GM23338 (cell line): ENCODE measurements around the gene PDP2. TPM values are rescaled to one million over a fixed set of nuclear protein-coding genes. Genes with fewer than 3 reads are reported as not detected.

Experiments used
- ATAC-seq: fragments of 200-7000 bp; cut with Tn5 transposase; 3 replicates; pipeline ENCODE4 v1.9.1; 2020
- DNase-seq: peaks from one replicate; pipeline ENCODE4 v3.0.0-alpha.2; 2015; ENCODE audit warnings: low spot score
- H2AFZ ChIP-seq: fragments of 200-600 bp; sonication (generic); 2 replicates; pipeline ENCODE4 v1.8.0; 2016; ENCODE audit warnings: antibody characterized with exemption, mild to moderate bottlenecking, moderate library complexity
- H3F3A ChIP-seq: fragments of 200-600 bp; sonication (generic); replicated peaks from 2 replicates; pipeline ENCODE4 v1.8.0; 2017; ENCODE audit warnings: antibody characterized with exemption, mixed run types, low read depth
- H3K27ac ChIP-seq: fragments of 200-600 bp; sonication (generic); 2 replicates; pipeline ENCODE4 v1.6.1; 2016; ENCODE audit warnings: low read depth
- H3K27me3 ChIP-seq: fragments of 200-600 bp; sonication (generic); 2 replicates; pipeline ENCODE4 v1.8.0; 2016; ENCODE audit warnings: mild to moderate bottlenecking, mixed run types, moderate library complexity; ENCODE audit not compliant: insufficient read depth
- H3K36me3 ChIP-seq: fragments of 200-600 bp; sonication (generic); 2 replicates; pipeline ENCODE4 v1.8.0; 2016; ENCODE audit warnings: mild to moderate bottlenecking; ENCODE audit not compliant: insufficient read depth
- H3K4me1 ChIP-seq: fragments of 200-600 bp; sonication (generic); 2 replicates; pipeline ENCODE4 v1.8.0; 2016; ENCODE audit warnings: mild to moderate bottlenecking, moderate library complexity; ENCODE audit not compliant: insufficient read depth
- H3K4me2 ChIP-seq: fragments of 200-600 bp; sonication (generic); 2 replicates; pipeline ENCODE4 v1.7.1; 2017; ENCODE audit warnings: mixed run types
- H3K4me3 ChIP-seq: fragments of 200-600 bp; sonication (generic); 2 replicates; pipeline ENCODE4 v1.6.1; 2016; ENCODE audit warnings: mixed run types
- H3K79me2 ChIP-seq: fragments of 200-600 bp; sonication (generic); replicated peaks from 2 replicates; pipeline ENCODE4 v1.8.0; 2017; ENCODE audit warnings: mild to moderate bottlenecking; ENCODE audit not compliant: insufficient read depth
- H3K9me2 ChIP-seq: fragments of 200-600 bp; sonication (generic); 2 replicates; pipeline ENCODE4 v1.8.0; 2017; ENCODE audit not compliant: insufficient read depth
- H4K20me1 ChIP-seq: fragments of 200-600 bp; sonication (generic); replicated peaks from 2 replicates; pipeline ENCODE4 v1.8.0; 2017; ENCODE audit warnings: mild to moderate bottlenecking; ENCODE audit not compliant: insufficient read depth
- H3K27ac Mint-ChIP-seq: 2 replicates; pipeline ENCODE4 v1.8.0; 2020; ENCODE audit warnings: inconsistent platforms, mild to moderate bottlenecking, moderate library complexity, mixed read lengths
- H3K27me3 Mint-ChIP-seq: 3 replicates; pipeline ENCODE4 v1.8.0; 2022; ENCODE audit warnings: low read depth, mild to moderate bottlenecking, moderate library complexity, mixed read lengths, inconsistent platforms; ENCODE audit not compliant: insufficient read depth, poor library complexity
- H3K36me3 Mint-ChIP-seq: 3 replicates; pipeline ENCODE4 v1.8.0; 2021; ENCODE audit warnings: low read depth, mild to moderate bottlenecking, inconsistent platforms, moderate library complexity, mixed read lengths
- H3K4me1 Mint-ChIP-seq: 3 replicates; pipeline ENCODE4 v1.8.0; 2020; ENCODE audit warnings: mild to moderate bottlenecking, inconsistent platforms, mixed read lengths
- H3K4me3 Mint-ChIP-seq: 3 replicates; pipeline ENCODE4 v1.8.0; 2021; ENCODE audit warnings: moderate library complexity, mild to moderate bottlenecking, inconsistent platforms, mixed read lengths
- H3K9me3 Mint-ChIP-seq: 3 replicates; pipeline ENCODE4 v1.8.0; 2020; ENCODE audit warnings: moderate library complexity, mild to moderate bottlenecking, inconsistent platforms, mixed read lengths
- EZH2 ChIP-seq: fragments of 200-600 bp; sonication (generic); IDR thresholded peaks from one replicate; pipeline ENCODE4 v1.8.0; 2017; ENCODE audit warnings: antibody characterized with exemption, mild to moderate bottlenecking, low read depth; ENCODE audit not compliant: unreplicated experiment
- EZH2phosphoT487 ChIP-seq: fragments of 200-600 bp; sonication (generic); IDR thresholded peaks from one replicate; pipeline ENCODE4 v1.8.1; 2018; ENCODE audit warnings: antibody characterized with exemption; ENCODE audit not compliant: unreplicated experiment
- NANOG ChIP-seq: IDR thresholded peaks from 2 replicates; pipeline ENCODE4 v1.6.1; 2016; ENCODE audit warnings: antibody characterized with exemption, borderline replicate concordance
- POLR2AphosphoS5 ChIP-seq: IDR thresholded peaks from 2 replicates; pipeline ENCODE4 v1.6.1; 2016; ENCODE audit warnings: antibody characterized with exemption, low read depth
- STAT1 ChIP-seq: IDR thresholded peaks from one replicate; pipeline ENCODE4 v1.6.1; 2016; ENCODE audit warnings: antibody characterized with exemption; ENCODE audit not compliant: unreplicated experiment
- ZNF331 ChIP-seq: fragments of 250-450 bp; sonication (Bioruptor Pico); IDR thresholded peaks from 2 replicates; pipeline ENCODE4 v1.5.0; 2020; ENCODE audit warnings: low read depth, mild to moderate bottlenecking, moderate library complexity
- polyA plus RNA-seq: library from polyadenylated mRNA; unstranded; fragments of >200 nt; fragmentation: Nextera tagmentation; extraction: Ambion mirVana; gene quantifications from 2 replicates; pipeline ENCODE4 v1.2.1, GENCODE V29; 2016
- total RNA-seq: library from RNA; depleted of rRNA; stranded (reverse); fragments of >200 nt; shearing (Covaris generic); gene quantifications from 2 replicates; pipeline ENCODE4 v1.2.3, GENCODE V29; 2014
- TF ChIP-seq, protein P1 (sequence below), 2 experiments: fragments of 200-600 bp in 1 of 2; sonication (generic) in 1 of 2; conservative IDR thresholded peaks; 2 replicates each; pipeline versions ENCODE4 v1.5.1 to v1.6.1; 2016 to 2017; ENCODE audit warnings: antibody characterized with exemption in 2 of 2, low read depth in 2 of 2, mild to moderate bottlenecking in 2 of 2, moderate library complexity in 1 of 2
- TF ChIP-seq, protein P2 (sequence below): IDR thresholded peaks from 2 replicates; pipeline ENCODE4 v1.6.1; 2016; ENCODE audit warnings: antibody characterized with exemption
- TF ChIP-seq, protein P3 (sequence below): IDR thresholded peaks from one replicate; pipeline ENCODE4 v1.6.1; 2018; ENCODE audit warnings: antibody characterized with exemption; ENCODE audit not compliant: unreplicated experiment

The PDP2 gene
- total and polyA plus RNA-seq, 2 experiments from 2014 or later: 9.0 to 23.2 TPM

DNA sequence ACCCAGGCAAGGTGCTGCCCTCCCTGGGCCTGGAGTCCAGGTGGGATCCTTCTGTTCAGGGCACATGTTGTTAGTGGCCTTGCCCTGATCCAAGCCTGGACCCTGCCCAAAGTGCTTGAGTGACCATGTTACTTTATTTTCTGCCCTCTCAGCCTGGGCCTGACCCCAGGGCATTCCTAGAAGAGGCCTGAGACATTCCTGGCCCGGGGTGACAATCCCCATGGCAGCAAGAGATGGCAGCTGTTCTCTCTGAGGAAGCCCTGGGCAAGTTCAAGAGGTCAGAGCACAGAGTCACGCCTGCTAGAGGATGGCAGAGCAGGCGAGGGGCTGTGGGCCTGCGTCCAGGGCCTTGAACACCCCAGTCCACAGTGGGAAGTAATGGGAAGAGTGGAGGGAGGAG, 33.4 kb downstream of the PDP2 start:
- DNase-seq: no peak
- H3K9me2 ChIP-seq: no peaks in the 10 kb centered on the region
- H3K36me3 ChIP-seq: no peaks in the 10 kb centered on the region
- no peaks in the 10 kb centered on the region for H3K4me1 Mint-ChIP-seq
- no peak overlapping the region for H3K4me3 Mint-ChIP-seq
- no peak overlapping the region for H3K27ac ChIP-seq
- no peaks in the 10 kb centered on the region for H3K79me2 ChIP-seq
- no peak overlapping the region for H3K4me2 ChIP-seq
- no peaks in the 10 kb centered on the region for H3K36me3 Mint-ChIP-seq
- no peak for ATAC-seq
- H3K4me3 ChIP-seq: no peak overlapping the region
- no peaks in the 10 kb centered on the region; the same call in 2 of the 3 replicates for H3K9me3 Mint-ChIP-seq
- no peak overlapping the region for H2AFZ ChIP-seq
- no peaks in the 10 kb centered on the region for H3F3A ChIP-seq
- H3K4me1 ChIP-seq: no peaks in the 10 kb centered on the region
- TF ChIP-seq, protein P1, sequence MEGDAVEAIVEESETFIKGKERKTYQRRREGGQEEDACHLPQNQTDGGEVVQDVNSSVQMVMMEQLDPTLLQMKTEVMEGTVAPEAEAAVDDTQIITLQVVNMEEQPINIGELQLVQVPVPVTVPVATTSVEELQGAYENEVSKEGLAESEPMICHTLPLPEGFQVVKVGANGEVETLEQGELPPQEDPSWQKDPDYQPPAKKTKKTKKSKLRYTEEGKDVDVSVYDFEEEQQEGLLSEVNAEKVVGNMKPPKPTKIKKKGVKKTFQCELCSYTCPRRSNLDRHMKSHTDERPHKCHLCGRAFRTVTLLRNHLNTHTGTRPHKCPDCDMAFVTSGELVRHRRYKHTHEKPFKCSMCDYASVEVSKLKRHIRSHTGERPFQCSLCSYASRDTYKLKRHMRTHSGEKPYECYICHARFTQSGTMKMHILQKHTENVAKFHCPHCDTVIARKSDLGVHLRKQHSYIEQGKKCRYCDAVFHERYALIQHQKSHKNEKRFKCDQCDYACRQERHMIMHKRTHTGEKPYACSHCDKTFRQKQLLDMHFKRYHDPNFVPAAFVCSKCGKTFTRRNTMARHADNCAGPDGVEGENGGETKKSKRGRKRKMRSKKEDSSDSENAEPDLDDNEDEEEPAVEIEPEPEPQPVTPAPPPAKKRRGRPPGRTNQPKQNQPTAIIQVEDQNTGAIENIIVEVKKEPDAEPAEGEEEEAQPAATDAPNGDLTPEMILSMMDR (conservative IDR thresholded peaks at IDR 0.05; ENCODE audit: low read depth in 2 of 2): no peak
- TF ChIP-seq, protein P2, sequence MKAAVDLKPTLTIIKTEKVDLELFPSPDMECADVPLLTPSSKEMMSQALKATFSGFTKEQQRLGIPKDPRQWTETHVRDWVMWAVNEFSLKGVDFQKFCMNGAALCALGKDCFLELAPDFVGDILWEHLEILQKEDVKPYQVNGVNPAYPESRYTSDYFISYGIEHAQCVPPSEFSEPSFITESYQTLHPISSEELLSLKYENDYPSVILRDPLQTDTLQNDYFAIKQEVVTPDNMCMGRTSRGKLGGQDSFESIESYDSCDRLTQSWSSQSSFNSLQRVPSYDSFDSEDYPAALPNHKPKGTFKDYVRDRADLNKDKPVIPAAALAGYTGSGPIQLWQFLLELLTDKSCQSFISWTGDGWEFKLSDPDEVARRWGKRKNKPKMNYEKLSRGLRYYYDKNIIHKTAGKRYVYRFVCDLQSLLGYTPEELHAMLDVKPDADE: no peak
- no peak for TF ChIP-seq POLR2AphosphoS5
- TF ChIP-seq, protein P3, sequence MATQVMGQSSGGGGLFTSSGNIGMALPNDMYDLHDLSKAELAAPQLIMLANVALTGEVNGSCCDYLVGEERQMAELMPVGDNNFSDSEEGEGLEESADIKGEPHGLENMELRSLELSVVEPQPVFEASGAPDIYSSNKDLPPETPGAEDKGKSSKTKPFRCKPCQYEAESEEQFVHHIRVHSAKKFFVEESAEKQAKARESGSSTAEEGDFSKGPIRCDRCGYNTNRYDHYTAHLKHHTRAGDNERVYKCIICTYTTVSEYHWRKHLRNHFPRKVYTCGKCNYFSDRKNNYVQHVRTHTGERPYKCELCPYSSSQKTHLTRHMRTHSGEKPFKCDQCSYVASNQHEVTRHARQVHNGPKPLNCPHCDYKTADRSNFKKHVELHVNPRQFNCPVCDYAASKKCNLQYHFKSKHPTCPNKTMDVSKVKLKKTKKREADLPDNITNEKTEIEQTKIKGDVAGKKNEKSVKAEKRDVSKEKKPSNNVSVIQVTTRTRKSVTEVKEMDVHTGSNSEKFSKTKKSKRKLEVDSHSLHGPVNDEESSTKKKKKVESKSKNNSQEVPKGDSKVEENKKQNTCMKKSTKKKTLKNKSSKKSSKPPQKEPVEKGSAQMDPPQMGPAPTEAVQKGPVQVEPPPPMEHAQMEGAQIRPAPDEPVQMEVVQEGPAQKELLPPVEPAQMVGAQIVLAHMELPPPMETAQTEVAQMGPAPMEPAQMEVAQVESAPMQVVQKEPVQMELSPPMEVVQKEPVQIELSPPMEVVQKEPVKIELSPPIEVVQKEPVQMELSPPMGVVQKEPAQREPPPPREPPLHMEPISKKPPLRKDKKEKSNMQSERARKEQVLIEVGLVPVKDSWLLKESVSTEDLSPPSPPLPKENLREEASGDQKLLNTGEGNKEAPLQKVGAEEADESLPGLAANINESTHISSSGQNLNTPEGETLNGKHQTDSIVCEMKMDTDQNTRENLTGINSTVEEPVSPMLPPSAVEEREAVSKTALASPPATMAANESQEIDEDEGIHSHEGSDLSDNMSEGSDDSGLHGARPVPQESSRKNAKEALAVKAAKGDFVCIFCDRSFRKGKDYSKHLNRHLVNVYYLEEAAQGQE: no peak
- no peak for TF ChIP-seq EZH2
- no peak for TF ChIP-seq NANOG
- TF ChIP-seq ZNF331: no peak
- peaks cover 12% of the 10 kb centered on the region for H3K27me3 Mint-ChIP-seq
- H4K20me1 ChIP-seq: no peaks in the 10 kb centered on the region
- no peaks in the 10 kb centered on the region for H3K27me3 ChIP-seq
- H3K27ac Mint-ChIP-seq: no peak overlapping the region

DNA sequence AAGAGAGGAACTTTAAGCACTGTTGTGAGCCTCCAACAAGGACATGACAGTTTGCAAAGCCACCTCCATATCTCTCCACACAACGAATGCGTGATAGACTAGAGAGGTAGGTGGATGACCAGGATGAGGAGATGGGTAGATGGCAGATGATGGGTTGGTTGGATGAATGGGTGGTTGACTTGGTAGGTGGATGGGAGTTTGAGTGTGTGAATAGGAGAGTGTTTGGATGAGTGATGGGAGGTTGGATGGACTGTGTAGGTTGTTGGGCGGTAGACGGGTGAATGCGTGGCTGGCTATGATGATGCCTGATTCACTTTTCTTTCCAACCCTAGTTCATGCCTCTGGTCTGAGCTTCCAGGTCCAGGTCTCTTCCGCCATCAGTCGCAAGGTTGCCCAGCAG, 34.2 kb downstream of the PDP2 start:
- peaks cover 10% of the 10 kb centered on the region for H3K27me3 Mint-ChIP-seq
- Histone ChIP-seq H3K79me2 (no peaks in the 10 kb centered on the region), H3K4me1 (no peaks in the 10 kb centered on the region), H3K4me3 (no peak overlapping the region), H3K9me2 (no peaks in the 10 kb centered on the region), H3K36me3 (no peaks in the 10 kb centered on the region), H3F3A (no peaks in the 10 kb centered on the region), H3K4me2 (no peak overlapping the region), H3K27me3 (no peaks in the 10 kb centered on the region), H3K27ac (no peak overlapping the region), H4K20me1 (no peaks in the 10 kb centered on the region), H2AFZ (no peak overlapping the region)
- no peaks in the 10 kb centered on the region; the same call in 2 of the 3 replicates for H3K9me3 Mint-ChIP-seq
- no peak for DNase-seq
- TF ChIP-seq, protein P3: no peak
- no peak for TF ChIP-seq NANOG
- TF ChIP-seq EZH2phosphoT487: no peak
- TF ChIP-seq STAT1: no peak
- TF ChIP-seq POLR2AphosphoS5: no peak
- no peak for TF ChIP-seq EZH2
- no peaks in the 10 kb centered on the region; the same call in 2 of the 3 replicates for H3K4me1 Mint-ChIP-seq
- H3K4me3 Mint-ChIP-seq: no peak overlapping the region
- no peaks in the 10 kb centered on the region for H3K36me3 Mint-ChIP-seq
- ATAC-seq: no peak
- H3K27ac Mint-ChIP-seq: no peak overlapping the region
